ENCODE measurements around the gene BRD3. TPM values are rescaled to one million over a fixed set of nuclear protein-coding genes. Genes with fewer than 3 reads are reported as not detected.
"Not testable (repeated sequence)": the region's sequence is repeated elsewhere in the genome, so short reads cannot be mapped to it uniquely, and the experiment has no call there.

The BRD3 gene
- total and polyA plus RNA-seq, 11 donors, result 10.3 to 37.3 (median 27.5) TPM

GRCh38 chr9:134083451-134083850 lies 15.6 kb upstream of the BRD3 start:
- ATAC-seq, result no peak

GRCh38 chr9:134076644-134077043 lies 8.8 kb upstream of the BRD3 start:
- TF ChIP-seq, protein P1, sequence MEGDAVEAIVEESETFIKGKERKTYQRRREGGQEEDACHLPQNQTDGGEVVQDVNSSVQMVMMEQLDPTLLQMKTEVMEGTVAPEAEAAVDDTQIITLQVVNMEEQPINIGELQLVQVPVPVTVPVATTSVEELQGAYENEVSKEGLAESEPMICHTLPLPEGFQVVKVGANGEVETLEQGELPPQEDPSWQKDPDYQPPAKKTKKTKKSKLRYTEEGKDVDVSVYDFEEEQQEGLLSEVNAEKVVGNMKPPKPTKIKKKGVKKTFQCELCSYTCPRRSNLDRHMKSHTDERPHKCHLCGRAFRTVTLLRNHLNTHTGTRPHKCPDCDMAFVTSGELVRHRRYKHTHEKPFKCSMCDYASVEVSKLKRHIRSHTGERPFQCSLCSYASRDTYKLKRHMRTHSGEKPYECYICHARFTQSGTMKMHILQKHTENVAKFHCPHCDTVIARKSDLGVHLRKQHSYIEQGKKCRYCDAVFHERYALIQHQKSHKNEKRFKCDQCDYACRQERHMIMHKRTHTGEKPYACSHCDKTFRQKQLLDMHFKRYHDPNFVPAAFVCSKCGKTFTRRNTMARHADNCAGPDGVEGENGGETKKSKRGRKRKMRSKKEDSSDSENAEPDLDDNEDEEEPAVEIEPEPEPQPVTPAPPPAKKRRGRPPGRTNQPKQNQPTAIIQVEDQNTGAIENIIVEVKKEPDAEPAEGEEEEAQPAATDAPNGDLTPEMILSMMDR (IDR thresholded peaks at IDR 0.05), result no peak
- TF ChIP-seq POLR2A (IDR thresholded peaks at IDR 0.05), result no peak
- Histone ChIP-seq H3K9me3 (peaks cover 0 to 41% (median 13%) of the 10 kb centered on the region in 12 donors), H3K27ac (no peak overlapping the region), H3K36me3 (no peaks in the 10 kb centered on the region), H3K4me1 (no peaks in the 10 kb centered on the region), H3K4me3 (no peak overlapping the region), H3K27me3 (peaks cover 0 to 3% (median 0%) of the 10 kb centered on the region in 9 donors)
- 0 to 58% (median 24%) methylated on average over 1 of the region's 1 CpG for WGBS, 4 donors
- intact Hi-C loops (cut with DNase I), result loop anchor here in 1 of 10 donors (10.0 kb wide), 1 partner anchor 58 kb away; the partner anchor contains the start of gene WDR5
- ATAC-seq (no peak), DNase-seq (no peak)

More at GRCh38 chr9:134083451-134083850, 15.6 kb upstream of the BRD3 start:
- H3K9me3 ChIP-seq, result peaks cover 0 to 28% (median 7%) of the 10 kb centered on the region in 12 donors
- intact Hi-C loops (cut with DNase I), result no loop called here
- H3K36me3 ChIP-seq, result no peaks in the 10 kb centered on the region
- no peak for TF ChIP-seq POLR2A (IDR thresholded peaks at IDR 0.05)
- TF ChIP-seq, protein P1 (IDR thresholded peaks at IDR 0.05), result no peak
- H3K27ac ChIP-seq, result no peak overlapping the region
- H3K4me3 ChIP-seq, result no peak overlapping the region
- 84 to 88% (median 86%) methylated on average over 2 of the region's 2 CpGs for WGBS, 4 donors
- peaks cover 0 to 4% (median 0%) of the 10 kb centered on the region in 9 donors for H3K27me3 ChIP-seq
- no peaks in the 10 kb centered on the region for H3K4me1 ChIP-seq
- no peak for DNase-seq

DNA sequence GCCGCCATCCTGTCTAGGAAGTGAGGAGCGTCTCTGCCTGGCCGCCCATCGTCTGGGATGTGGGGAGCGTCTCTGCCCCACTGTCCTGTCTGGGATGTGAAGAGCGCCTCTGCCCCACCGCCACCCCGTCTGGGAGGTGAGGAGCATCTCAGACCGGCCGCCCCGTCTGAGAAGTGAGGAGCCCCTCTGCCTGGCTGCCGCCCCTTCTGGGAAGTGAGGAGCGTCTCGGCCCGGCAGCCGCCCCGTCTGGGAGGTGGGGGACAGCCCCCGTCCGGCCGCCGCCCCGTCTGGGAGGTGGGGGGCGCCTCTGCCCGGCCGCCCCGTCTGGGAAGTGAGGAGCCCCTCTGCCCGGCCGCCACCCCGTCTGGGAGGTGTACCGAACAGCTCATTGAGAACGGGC lies 7.9 kb upstream of the BRD3 start:
- not testable (repeated sequence) for H3K36me3 ChIP-seq, H3K4me1 ChIP-seq, H3K27me3 ChIP-seq, H3K4me3 ChIP-seq, H3K27ac ChIP-seq, ATAC-seq, DNase-seq
- H3K9me3 ChIP-seq, result peaks cover 0 to 41% (median 13%) of the 10 kb centered on the region in 12 donors
- WGBS, 4 donors, result 87 to 98% (median 91%) methylated on average over 8 to 31 of the region's 31 CpGs
- intact Hi-C loops (cut with DNase I), result loop anchor here in 1 of 10 donors (10.0 kb wide), 1 partner anchor 59 kb away; the partner anchor contains the start of gene WDR5

DNA sequence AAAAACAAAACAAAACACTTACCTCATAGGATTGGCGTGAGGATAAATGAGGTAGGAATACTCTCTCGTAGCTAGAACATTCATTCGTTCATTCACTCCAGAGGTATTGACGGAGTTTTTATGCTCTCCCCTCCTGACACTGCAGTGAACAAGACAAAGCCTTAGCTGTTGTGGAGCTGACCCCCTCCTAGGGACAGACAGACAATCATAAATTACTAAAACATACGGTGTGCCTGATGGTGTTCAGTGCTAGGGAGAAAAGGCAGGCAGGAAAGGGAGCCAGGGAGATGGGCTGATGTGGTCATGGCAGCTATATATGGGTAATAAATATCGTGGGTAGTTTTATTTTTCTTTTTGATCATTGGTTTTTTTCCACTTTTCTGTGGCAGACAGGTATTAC lies 5.7 kb upstream of the BRD3 start:
- H3K9me3 ChIP-seq, result peaks cover 0 to 22% (median 5%) of the 10 kb centered on the region in 12 donors
- DNase-seq (no peak), ATAC-seq (no peak)
- H3K4me1 ChIP-seq, result peaks cover 0 to 6% (median 0%) of the 10 kb centered on the region in 12 donors
- H3K27ac ChIP-seq, result no peak overlapping the region
- peaks cover 0 to 2% (median 0%) of the 10 kb centered on the region in 9 donors for H3K27me3 ChIP-seq
- 61 to 77% (median 72%) methylated on average over 6 of the region's 6 CpGs for WGBS, 4 donors
- intact Hi-C loops (cut with DNase I), result loop anchor here in 1 of 10 donors (10.0 kb wide), 1 partner anchor 61 kb away; the partner anchor contains the start of gene WDR5
- no peak for TF ChIP-seq POLR2A (IDR thresholded peaks at IDR 0.05)
- TF ChIP-seq, protein P1 (IDR thresholded peaks at IDR 0.05), result no peak
- H3K36me3 ChIP-seq, result no peaks in the 10 kb centered on the region
- H3K4me3 ChIP-seq, result no peak overlapping the region

DNA sequence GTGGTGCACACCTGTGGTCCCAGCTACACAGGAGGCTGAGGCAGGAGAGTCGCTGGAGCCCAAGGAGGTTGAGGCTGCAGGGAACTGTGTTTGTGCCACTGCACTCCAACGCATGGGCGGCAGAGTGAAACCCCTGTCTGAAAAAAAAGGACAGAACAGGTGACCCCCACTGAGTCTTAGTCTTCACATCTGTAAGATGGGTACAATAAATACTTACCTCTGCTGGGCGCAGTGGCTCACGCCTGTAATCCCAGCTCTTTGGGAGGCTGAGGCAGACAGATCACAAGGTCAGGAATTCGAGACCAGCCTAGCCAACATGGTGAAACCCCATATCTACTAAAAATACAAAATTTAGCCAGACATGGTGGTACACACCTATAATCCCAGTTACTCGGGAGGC lies 4.9 kb upstream of the BRD3 start:
- not testable (repeated sequence) for H3K4me1 ChIP-seq, ATAC-seq
- WGBS, 4 donors, result 80 to 98% (median 88%) methylated on average over 7 of the region's 7 CpGs

More for the DNA sequence above, 4.9 kb upstream of the BRD3 start:
- peaks cover 0 to 16% (median 5%) of the 10 kb centered on the region in 12 donors for H3K9me3 ChIP-seq
- H3K4me3 ChIP-seq, H3K27me3 ChIP-seq, DNase-seq, H3K36me3 ChIP-seq, H3K27ac ChIP-seq: not testable (repeated sequence)
- intact Hi-C loops (cut with DNase I), result loop anchor here in 1 of 10 donors (10.0 kb wide), 1 partner anchor 62 kb away; the partner anchor contains the start of gene WDR5

All from heart left ventricle (tissue), 16 donors.